NCI-H526 treated with DMSO at 0.1 percent for 48 hours (cell line): ENCODE results near the gene CYTH2.
A peak's percentile ranks its signal among the peaks of the same experiment; 100 is the strongest.

Experiments
- DNase-seq: peaks from one replicate; lab custom pipeline; 2025; lab: John Stamatoyannopoulos, UW

CYTH2 gene

GRCh38 chr19:48469289-48469881, at the start of gene CYTH2:
Gene CYTH2, plus strand, starts transcription at chr19:48469369. Its CDS starts 139 bp downstream, at chr19:48469508.
- DNase-seq, result no peak

GRCh38 chr19:48421548-48421947, 47.6 kb upstream of the CYTH2 start:
- DNase-seq, result no peak

- no peak for DNase-seq
Measured at GRCh38 chr19:48424694-48425219, 44.4 kb upstream of the CYTH2 start.

- DNase-seq, result no peak
Measured at GRCh38 chr19:48428670-48429069, 40.5 kb upstream of the CYTH2 start.

DNA sequence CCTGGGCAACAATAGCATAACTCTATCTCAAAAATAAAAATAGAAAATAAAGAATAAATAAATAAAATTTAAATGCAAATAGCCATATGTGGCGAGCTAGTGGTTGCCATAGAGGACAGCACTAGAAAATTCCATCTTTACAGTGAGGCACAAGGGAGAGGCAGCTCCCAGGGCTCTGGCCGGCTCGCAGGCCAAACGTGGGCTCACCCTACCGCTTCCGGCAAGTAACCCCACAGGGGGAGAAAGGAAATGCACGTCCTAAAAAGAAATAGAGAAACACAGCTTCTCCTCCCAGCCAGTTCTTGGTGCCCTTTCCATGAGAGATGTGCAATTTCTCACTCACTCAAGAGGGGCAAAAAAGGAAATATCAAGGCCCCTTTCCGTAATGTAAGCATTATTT, 35.8 kb upstream of the CYTH2 start:
- DNase-seq, result no peak

GRCh38 chr19:48436586-48436985, 32.6 kb upstream of the CYTH2 start:
- no peak for DNase-seq

DNA sequence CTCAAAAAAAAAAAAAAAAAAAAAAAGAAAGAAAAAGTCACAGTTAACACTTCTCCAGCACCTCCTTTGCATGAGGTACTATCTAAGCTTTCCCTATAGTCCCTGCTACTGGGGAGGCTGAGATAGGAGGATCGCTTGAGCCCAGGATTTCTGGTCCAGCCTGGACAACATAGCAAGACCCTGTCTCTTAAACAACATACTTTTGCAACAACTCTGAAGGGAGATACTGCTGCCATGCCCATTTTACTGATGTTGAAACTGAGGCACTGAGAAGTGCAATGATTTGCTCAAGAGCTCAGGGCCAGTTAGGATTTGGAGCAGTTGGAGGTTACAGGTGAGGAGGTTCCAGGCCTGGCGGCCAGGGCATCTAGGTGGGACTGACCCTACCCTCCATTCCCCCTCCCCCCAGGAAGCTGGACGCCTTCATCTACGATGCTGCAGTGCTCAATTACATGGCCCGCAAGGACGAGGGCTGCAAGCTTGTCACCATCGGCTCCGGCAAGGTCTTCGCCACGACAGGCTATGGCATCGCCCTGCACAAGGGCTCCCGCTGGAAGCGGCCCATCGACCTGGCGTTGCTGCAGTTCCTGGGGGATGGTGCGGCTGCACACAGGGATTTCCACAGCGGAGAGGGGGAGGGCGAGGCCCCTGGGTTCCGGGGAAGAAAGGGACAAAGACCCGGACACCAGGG, 27.7 kb upstream of the CYTH2 start:
- DNase-seq, result no peak

DNA sequence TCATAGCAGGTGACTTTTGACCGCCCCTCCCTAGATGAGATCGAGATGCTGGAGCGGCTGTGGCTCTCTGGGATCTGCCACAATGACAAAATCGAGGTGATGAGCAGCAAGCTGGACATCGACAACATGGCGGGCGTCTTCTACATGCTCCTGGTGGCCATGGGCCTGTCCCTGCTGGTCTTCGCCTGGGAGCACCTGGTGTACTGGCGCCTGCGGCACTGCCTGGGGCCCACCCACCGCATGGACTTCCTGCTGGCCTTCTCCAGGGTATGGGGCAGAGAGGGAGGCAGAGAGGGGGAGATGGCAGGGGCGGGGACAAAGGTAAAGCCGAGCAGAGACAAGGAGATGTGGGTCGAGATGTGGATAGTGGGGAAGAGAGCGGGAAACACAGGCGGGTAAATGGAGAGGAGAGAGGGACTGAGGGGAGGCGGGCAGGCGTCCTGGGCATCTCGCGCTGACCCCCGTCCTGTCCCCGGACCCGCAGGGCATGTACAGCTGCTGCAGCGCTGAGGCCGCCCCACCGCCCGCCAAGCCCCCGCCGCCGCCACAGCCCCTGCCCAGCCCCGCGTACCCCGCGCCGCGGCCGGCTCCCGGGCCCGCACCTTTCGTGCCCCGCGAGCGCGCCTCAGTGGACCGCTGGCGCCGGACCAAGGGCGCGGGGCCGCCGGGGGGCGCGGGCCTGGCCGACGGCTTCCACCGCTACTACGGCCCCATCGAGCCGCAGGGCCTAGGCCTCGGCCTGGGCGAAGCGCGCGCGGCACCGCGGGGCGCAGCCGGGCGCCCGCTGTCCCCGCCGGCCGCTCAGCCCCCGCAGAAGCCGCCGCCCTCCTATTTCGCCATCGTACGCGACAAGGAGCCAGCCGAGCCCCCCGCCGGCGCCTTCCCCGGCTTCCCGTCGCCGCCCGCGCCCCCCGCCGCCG, 26.8 kb upstream of the CYTH2 start:
- no peak for DNase-seq

- no peak for DNase-seq
Measured at GRCh38 chr19:48443256-48443655, 25.9 kb upstream of the CYTH2 start.

DNA sequence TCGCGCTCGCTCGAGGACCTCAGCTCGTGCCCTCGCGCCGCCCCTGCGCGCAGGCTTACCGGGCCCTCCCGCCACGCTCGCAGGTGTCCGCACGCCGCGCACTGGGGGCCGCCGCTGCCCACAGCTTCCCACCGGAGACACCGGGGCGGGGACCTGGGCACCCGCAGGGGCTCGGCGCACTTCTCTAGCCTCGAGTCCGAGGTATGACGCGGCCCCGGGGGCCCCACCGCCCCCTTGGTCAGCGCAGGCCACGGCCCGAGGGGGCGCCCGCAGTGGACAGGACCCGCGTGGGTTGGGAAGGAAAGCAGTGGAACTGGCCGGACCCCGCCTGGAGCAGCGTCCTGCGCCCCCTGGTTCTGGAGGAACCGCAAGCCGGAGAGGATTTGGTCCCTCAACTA, 25.4 kb upstream of the CYTH2 start:
- DNase-seq, result no peak

- DNase-seq, result no peak
Measured at GRCh38 chr19:48444129-48444935, 24.8 kb upstream of the CYTH2 start.

- no peak for DNase-seq
Measured at GRCh38 chr19:48444936-48445200, 24.3 kb upstream of the CYTH2 start.

DNA sequence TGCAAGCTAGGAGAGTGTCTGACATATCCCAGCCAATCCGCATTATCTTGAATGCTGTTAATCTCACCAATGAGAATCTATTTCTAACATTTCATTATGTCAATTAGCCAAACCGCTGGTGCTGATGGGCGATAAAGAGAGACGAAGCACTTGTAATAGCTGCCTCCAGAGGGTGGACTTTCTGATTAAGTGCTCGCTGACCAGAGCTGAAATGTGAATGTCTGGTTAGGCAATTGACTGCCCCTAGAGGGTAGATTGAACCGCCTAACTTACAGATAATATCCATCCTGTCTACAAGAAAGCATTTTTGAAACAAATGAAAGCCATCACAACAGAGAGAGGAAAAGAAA, 23.9 kb upstream of the CYTH2 start:
- DNase-seq, result peak; percentile 95

GRCh38 chr19:48445606-48446481, 23.3 kb upstream of the CYTH2 start, which contains the start of gene GRWD1:
Gene GRWD1, plus strand, starts transcription at chr19:48445983. Its CDS starts 23 bp downstream, at chr19:48446006.
- DNase-seq, result peak; percentile 96

DNA sequence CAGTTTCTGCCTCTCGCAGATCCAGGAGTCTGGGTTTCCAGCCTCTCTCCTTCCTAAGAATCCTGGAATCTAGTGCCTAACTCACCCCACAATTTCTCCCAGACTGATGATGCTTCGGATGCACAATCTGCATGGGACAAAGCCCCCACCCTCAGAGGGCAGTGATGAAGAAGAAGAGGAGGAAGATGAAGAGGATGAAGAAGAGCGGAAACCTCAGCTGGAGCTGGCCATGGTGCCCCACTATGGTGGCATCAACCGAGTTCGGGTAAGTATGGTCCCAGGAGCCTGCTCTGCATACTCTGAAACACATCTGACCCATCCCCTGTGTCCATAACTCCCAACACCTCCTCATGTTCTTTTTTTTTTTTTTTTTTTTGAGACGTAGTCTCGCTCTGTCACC, 22.6 kb upstream of the CYTH2 start:
- DNase-seq, result no peak

DNA sequence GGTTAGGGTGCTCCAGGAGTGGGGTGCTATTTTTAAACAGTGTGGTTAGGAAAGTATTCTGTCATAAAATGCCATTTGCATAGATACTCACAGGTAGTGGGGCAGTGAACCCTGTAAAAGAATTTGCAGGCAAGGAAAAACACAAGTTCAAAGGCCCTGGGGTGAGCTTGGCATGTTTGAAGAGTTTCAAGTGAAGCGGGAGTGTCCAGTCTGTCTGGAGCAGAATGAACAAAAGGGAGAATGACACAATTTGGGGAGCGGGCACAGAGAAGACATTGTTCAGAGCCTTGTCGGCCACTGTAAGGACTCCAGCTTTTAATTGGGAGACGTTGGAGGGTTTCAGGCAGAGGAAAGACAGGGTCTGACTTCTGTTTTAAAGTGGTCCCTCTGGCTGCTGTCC, 20.6 kb upstream of the CYTH2 start:
- no peak for DNase-seq

- DNase-seq, result no peak
Measured at GRCh38 chr19:48450441-48450840, 18.7 kb upstream of the CYTH2 start.

DNA sequence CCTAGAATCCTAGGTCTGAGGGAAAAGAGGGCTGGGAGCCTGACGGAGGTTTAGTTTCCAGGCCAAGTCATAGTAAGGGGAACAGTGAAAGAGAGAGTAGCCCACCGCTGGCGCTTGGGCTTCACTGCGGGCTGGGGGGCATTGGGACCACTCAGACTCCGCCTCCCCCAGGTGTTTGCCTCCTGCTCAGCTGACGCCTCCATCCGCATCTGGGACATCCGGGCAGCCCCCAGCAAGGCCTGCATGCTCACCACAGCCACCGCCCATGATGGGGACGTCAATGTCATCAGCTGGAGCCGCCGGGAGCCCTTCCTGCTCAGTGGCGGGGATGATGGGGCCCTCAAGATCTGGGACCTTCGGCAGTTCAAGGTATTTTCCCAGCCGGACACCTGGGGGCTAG, 18.3 kb upstream of the CYTH2 start:
- no peak for DNase-seq

DNA sequence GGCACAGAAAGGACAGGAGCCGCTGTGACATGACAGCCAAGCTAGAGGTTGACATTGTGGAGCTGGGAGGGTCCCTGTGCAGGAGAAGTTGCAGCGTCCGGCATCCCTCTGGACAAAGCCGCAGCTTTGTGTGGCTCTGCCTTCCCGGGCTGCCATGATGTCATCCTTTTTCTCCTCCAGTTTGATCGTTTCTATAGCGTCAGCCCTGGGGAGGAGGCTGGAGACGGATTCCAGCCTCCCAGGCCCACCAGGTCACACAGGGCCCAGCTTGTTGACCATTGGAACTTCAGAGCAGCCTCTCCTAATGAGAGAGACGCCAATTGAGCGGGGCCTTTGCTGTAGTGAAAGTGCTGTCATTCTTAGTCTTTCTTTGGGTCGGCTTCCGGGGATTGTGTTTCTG, 17.5 kb upstream of the CYTH2 start:
- DNase-seq, result no peak

DNA sequence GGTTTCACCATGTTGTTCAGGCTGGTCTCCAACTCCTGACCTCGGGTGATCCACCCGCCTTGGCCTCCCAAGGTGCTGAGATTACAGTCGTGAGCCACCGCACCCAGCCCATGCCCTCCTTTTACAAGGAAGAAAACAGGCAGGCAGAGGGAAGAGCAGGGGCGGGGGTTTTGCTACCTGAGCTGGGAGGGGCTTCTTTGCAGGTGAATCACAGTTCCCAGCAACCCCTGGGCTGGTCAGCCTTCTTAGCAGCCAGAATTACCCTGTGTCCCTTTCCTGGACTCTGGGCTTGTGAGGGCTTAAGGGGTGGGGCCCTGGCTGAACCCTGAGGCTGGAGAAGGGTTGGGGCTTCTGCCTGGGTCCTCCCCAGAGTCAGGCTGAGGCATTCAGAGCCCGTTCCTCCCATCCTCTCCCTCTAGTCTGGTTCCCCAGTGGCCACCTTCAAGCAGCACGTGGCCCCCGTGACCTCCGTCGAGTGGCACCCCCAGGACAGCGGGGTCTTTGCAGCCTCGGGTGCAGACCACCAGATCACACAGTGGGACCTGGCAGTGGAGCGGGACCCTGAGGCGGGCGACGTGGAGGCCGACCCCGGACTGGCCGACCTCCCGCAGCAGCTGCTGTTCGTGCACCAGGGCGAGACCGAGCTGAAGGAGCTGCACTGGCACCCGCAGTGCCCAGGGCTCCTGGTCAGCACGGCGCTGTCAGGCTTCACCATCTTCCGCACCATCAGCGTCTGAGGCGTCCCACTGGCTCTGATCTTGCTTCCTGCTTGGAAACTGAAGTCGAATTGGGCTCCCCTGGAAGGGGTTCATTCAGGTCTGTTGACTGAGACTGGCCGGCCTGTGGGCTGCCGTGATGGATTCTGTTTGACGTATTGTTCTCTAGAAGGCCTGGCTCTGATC, 16.6 kb upstream of the CYTH2 start:
- DNase-seq, result no peak
